Measurements from ENCODE around the gene TNPO1.

Gene TNPO1

DNA sequence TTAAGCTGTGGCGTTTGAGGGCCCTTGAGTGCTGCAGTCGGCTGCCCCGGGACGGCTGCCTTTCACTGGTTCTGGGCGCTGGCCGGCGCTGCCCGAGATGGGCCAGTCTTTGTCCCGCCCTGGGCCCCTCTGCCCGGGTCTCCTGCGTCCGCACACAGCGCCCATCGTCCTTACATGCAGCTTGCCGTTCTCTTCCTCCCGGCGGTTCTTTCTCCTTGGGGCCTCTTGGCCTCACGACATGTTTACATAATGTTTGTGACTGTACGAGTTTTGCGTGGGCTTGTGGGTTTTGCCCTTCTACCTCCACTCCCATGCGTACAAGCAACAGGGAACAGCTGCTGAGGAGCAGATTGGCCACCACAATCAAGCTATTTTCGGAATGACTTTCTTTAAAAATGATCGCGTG, 618 bp downstream of the TNPO1 start:
- H3K27ac ChIP-seq (ENCODE audit: extremely low read depth, low read depth, low read length) = peak overlapping the region; percentile 99
- no peaks in the 10 kb centered on the region for H3K9me3 ChIP-seq (ENCODE audit: control insufficient read depth, insufficient read depth, low read depth, low read length)
- ChIA-PET POLR2A (interaction anchor here (0.6 to 3.3 kb wide), 8 partner anchors 21 to 569 kb away, joined by 3 to 13 read pairs (median 4); partner anchors contain the start of genes FCHO2, MRPS27 and PTCD2), CTCF (interaction anchor here (0.6 to 5.0 kb wide), 12 partner anchors 9 to 451 kb away, joined by 3 to 47 read pairs (median 3); no protein-coding TSS in a partner anchor)
- peaks cover 13% of the 10 kb centered on the region for H3K4me1 ChIP-seq (ENCODE audit: control insufficient read depth, insufficient read depth, low read length)
- H3K4me3 ChIP-seq (ENCODE audit: low read depth, low read length) = peak overlapping the region; percentile 83
- H3K36me3 ChIP-seq (ENCODE audit: control insufficient read depth in 2 of 2, insufficient read depth in 1 of 2, low read length in 2 of 2) = no peaks in the 10 kb centered on the region
- TF ChIP-seq ZNF701 (tag by site-specific recombination; IDR thresholded peaks at IDR 0.05) = no peak
- peak; percentile 85 for TF ChIP-seq ZNF341 (tag by site-specific recombination; IDR thresholded peaks at IDR 0.05; ENCODE audit: low read depth)
- TF ChIP-seq, protein P1, sequence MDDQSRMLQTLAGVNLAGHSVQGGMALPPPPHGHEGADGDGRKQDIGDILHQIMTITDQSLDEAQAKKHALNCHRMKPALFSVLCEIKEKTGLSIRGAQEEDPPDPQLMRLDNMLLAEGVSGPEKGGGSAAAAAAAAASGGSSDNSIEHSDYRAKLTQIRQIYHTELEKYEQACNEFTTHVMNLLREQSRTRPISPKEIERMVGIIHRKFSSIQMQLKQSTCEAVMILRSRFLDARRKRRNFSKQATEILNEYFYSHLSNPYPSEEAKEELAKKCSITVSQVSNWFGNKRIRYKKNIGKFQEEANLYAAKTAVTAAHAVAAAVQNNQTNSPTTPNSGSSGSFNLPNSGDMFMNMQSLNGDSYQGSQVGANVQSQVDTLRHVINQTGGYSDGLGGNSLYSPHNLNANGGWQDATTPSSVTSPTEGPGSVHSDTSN (CRISPR knock-in tag; IDR thresholded peaks at IDR 0.05) = 0 out of 2 replicates have a peak, but pooled peaks have one; percentile 12
- no peak; the same call in 1 of the 2 replicates for TF ChIP-seq ZFP37 (tag by site-specific recombination; IDR thresholded peaks at IDR 0.05)
- no peak for TF ChIP-seq SP2 (tag by site-specific recombination; IDR thresholded peaks at IDR 0.05)
- peak; percentile 85 for TF ChIP-seq ZNF335 (tag by site-specific recombination; conservative IDR thresholded peaks at IDR 0.05)
- TF ChIP-seq, protein P2, sequence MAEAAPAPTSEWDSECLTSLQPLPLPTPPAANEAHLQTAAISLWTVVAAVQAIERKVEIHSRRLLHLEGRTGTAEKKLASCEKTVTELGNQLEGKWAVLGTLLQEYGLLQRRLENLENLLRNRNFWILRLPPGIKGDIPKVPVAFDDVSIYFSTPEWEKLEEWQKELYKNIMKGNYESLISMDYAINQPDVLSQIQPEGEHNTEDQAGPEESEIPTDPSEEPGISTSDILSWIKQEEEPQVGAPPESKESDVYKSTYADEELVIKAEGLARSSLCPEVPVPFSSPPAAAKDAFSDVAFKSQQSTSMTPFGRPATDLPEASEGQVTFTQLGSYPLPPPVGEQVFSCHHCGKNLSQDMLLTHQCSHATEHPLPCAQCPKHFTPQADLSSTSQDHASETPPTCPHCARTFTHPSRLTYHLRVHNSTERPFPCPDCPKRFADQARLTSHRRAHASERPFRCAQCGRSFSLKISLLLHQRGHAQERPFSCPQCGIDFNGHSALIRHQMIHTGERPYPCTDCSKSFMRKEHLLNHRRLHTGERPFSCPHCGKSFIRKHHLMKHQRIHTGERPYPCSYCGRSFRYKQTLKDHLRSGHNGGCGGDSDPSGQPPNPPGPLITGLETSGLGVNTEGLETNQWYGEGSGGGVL (tag by site-specific recombination; IDR thresholded peaks at IDR 0.05) = 0 out of 2 replicates have a peak, but pooled peaks have one; percentile 5
- peak; percentile 35; the same call in 1 of the 2 replicates for TF ChIP-seq EGR2 (tag by site-specific recombination; IDR thresholded peaks at IDR 0.05; ENCODE audit: low read depth)
- peak; percentile 63 for TF ChIP-seq ZBTB8A (tag by site-specific recombination; IDR thresholded peaks at IDR 0.05)
- TF ChIP-seq SCRT2 (tag by site-specific recombination; IDR thresholded peaks at IDR 0.05) = peak; percentile 56
- TF ChIP-seq, protein P3, sequence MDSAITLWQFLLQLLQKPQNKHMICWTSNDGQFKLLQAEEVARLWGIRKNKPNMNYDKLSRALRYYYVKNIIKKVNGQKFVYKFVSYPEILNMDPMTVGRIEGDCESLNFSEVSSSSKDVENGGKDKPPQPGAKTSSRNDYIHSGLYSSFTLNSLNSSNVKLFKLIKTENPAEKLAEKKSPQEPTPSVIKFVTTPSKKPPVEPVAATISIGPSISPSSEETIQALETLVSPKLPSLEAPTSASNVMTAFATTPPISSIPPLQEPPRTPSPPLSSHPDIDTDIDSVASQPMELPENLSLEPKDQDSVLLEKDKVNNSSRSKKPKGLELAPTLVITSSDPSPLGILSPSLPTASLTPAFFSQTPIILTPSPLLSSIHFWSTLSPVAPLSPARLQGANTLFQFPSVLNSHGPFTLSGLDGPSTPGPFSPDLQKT (IDR thresholded peaks at IDR 0.05; ENCODE audit: borderline replicate concordance, low read depth, low read length) = no peak
- TF ChIP-seq ZNF76 (tag by site-specific recombination; IDR thresholded peaks at IDR 0.05; ENCODE audit: borderline replicate concordance, low read depth) = 0 out of 2 replicates have a peak, but pooled peaks have one; percentile 54
- peak; percentile 72 for TF ChIP-seq ZBTB20 (tag by site-specific recombination; IDR thresholded peaks at IDR 0.05)
- TF ChIP-seq GLIS2 (tag by site-specific recombination; IDR thresholded peaks at IDR 0.05) = 0 out of 2 replicates have a peak, but pooled peaks have one; percentile 6
- no peak for TF ChIP-seq ZSCAN16 (tag by site-specific recombination; IDR thresholded peaks at IDR 0.05)
- no peak for TF ChIP-seq ZNF544 (tag by site-specific recombination; IDR thresholded peaks at IDR 0.05)
- peak; percentile 54; the same call in 1 of the 2 replicates for TF ChIP-seq ZFHX2 (tag by site-specific recombination; conservative IDR thresholded peaks at IDR 0.05)

DNA sequence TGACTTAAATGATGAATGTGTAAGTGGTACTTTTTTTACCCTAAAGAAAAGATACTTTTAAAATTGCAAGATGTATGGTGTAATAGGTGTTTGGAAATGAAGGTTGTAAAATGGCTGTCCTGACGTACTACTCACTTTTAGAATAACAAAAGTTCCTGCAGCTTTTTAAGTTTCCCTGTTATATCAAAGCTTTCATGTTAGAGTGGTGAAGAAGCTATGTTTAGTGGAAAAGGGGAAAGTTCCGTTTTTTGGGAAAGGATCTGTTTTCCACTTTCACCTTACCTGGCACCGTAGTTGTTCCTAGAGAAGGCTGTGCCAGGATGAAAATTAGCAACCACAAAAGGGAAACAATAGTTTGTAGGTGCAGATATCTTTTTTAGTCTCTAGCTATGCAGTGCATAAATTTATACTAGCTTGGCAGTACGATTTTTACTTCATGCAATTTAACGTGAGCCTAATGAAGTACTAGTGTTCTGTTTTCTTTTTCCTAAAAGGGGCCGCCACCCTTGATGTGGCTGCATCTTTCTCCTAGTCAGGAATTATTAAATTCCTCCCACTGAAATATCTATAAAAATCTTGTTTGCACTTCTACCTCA, 1.3 kb downstream of the TNPO1 start:
- POLR2A ChIA-PET = interaction anchor here (0.6 to 3.3 kb wide), 7 partner anchors 21 to 570 kb away, joined by 3 to 13 read pairs (median 4); partner anchors contain the start of genes FCHO2, MRPS27 and PTCD2
- CTCF ChIA-PET = interaction anchor here (0.6 to 5.0 kb wide), 20 partner anchors 9 to 452 kb away, joined by 3 to 47 read pairs (median 3); no protein-coding TSS in a partner anchor
- Histone ChIP-seq H3K9me3 (ENCODE audit: control insufficient read depth, insufficient read depth, low read depth, low read length) (no peaks in the 10 kb centered on the region), H3K27ac (ENCODE audit: extremely low read depth, low read depth, low read length) (no peak overlapping the region), H3K4me1 (ENCODE audit: control insufficient read depth, insufficient read depth, low read length) (peaks cover 13% of the 10 kb centered on the region), H3K4me3 (ENCODE audit: low read depth, low read length) (peak overlapping the region; percentile 83), H3K36me3 (ENCODE audit: control insufficient read depth in 2 of 2, insufficient read depth in 1 of 2, low read length in 2 of 2) (no peaks in the 10 kb centered on the region)
- TF ChIP-seq PRDM1 (tag by site-specific recombination; IDR thresholded peaks at IDR 0.05) (peak; percentile 97), IKZF3 (tag by site-specific recombination; IDR thresholded peaks at IDR 0.05) (0 out of 2 replicates have a peak, but pooled peaks have one; percentile 36), BCL11B (tag by site-specific recombination; IDR thresholded peaks at IDR 0.05; ENCODE audit: low read depth) (no peak)
